H1 (cell line): ENCODE data around the gene TRAPPC11. TPM values are rescaled to one million over a fixed set of nuclear protein-coding genes. Genes with fewer than 3 reads are reported as not detected.

Experiments used
- CTCF ChIA-PET: fragments of 300-600 bp; sonication (Branson Sonifier 250); formaldehyde crosslinking; loops from one replicate; lab custom pipeline; 2021; ENCODE audit not compliant: partially characterized antibody; lab: Charles Lee
- POLR2A ChIA-PET: fragments of 300-600 bp; sonication (Branson Sonifier 250); formaldehyde crosslinking; loops from one replicate; lab custom pipeline; 2021; ENCODE audit warnings: inconsistent platforms; ENCODE audit not compliant: partially characterized antibody; lab: Charles Lee
- DNase-seq, 2 experiments: peaks; one replicate each; pipeline versions ENCODE4 v3.0.0 to v3.0.0-alpha.2; 2010 to 2022; ENCODE audit warnings: low spot score in 2 of 2, low read depth in 1 of 2, mixed read lengths in 1 of 2
- FAIRE-seq: peaks from 2 replicates; lab custom pipeline; 2011; peaks lifted over from hg19 to GRCh38; lab: Jason Lieb, UNC
- H2AFZ ChIP-seq: 2 replicates; pipeline ENCODE4 v1.8.1; 2012; ENCODE audit warnings: low read length, inconsistent platforms
- H2AK5ac ChIP-seq: 2 replicates; pipeline ENCODE4 v1.6.1; 2013; ENCODE audit warnings: low read depth, low read length
- H2BK120ac ChIP-seq: replicated peaks from 2 replicates; pipeline ENCODE3; 2013; ENCODE audit warnings: low read depth, low read length, inconsistent platforms
- H2BK12ac ChIP-seq: 2 replicates; pipeline ENCODE4 v1.6.1; 2013; ENCODE audit warnings: low read depth, low read length
- H2BK15ac ChIP-seq: 2 replicates; pipeline ENCODE4 v1.6.1; 2013; ENCODE audit warnings: low read length
- H2BK20ac ChIP-seq: 2 replicates; pipeline ENCODE4 v1.6.1; 2013; ENCODE audit warnings: low read length
- H2BK5ac ChIP-seq: 2 replicates; pipeline ENCODE4 v1.6.1; 2013; ENCODE audit warnings: low read depth, low read length
- H3K14ac ChIP-seq: 2 replicates; pipeline ENCODE4 v1.6.1; 2013; ENCODE audit warnings: inconsistent platforms; ENCODE audit not compliant: insufficient read length
- H3K18ac ChIP-seq: 2 replicates; pipeline ENCODE4 v1.6.1; 2013; ENCODE audit warnings: low read length; ENCODE audit errors: extremely low read depth
- H3K23ac ChIP-seq: 2 replicates; pipeline ENCODE4 v1.6.1; 2013; ENCODE audit warnings: inconsistent platforms; ENCODE audit not compliant: insufficient read length
- H3K23me2 ChIP-seq: 2 replicates; pipeline ENCODE4 v1.6.1; 2013; ENCODE audit warnings: low read depth, low read length
- H3K27ac ChIP-seq: 2 replicates; pipeline ENCODE4 v1.6.1; 2011; ENCODE audit warnings: low read depth, low read length, inconsistent platforms
- H3K27me3 ChIP-seq, 4 experiments: replicated peaks in 1 of 4; 1 replicate in 1 of 4; 2 replicates in 3 of 4; pipeline versions ENCODE4 v1.6.1 to v1.8.1; 2011 to 2013; ENCODE audit warnings: low read length in 3 of 4, mild to moderate bottlenecking in 3 of 4, inconsistent platforms in 2 of 4, mixed read lengths in 2 of 4, moderate library complexity in 1 of 4; ENCODE audit not compliant: control insufficient read depth in 3 of 4, insufficient read depth in 3 of 4; ENCODE audit errors: extremely low read depth in 1 of 4
- H3K36me3 ChIP-seq, 4 experiments: 2 replicates each; pipeline versions ENCODE4 v1.6.1 to v1.8.1; 2011 to 2013; ENCODE audit warnings: mild to moderate bottlenecking in 4 of 4, low read length in 3 of 4, moderate library complexity in 2 of 4, control low read depth in 1 of 4, inconsistent platforms in 1 of 4; ENCODE audit not compliant: insufficient read depth in 4 of 4, control insufficient read depth in 2 of 4
- H3K4ac ChIP-seq: replicated peaks from 2 replicates; pipeline ENCODE3; 2013; ENCODE audit warnings: low read length, low read depth, mixed read lengths, inconsistent platforms; ENCODE audit not compliant: insufficient read length
- H3K4me1 ChIP-seq, 4 experiments: replicated peaks in 1 of 4; 1 replicate in 1 of 4; 2 replicates in 3 of 4; pipeline versions ENCODE4 v1.6.1 to v1.8.1; 2011 to 2013; ENCODE audit warnings: low read length in 3 of 4, inconsistent platforms in 2 of 4, mixed read lengths in 1 of 4; ENCODE audit not compliant: insufficient read depth in 4 of 4, control insufficient read depth in 3 of 4
- H3K4me2 ChIP-seq, 2 experiments: 2 replicates each; pipeline versions ENCODE4 v1.6.1 to v1.8.1; 2011 to 2013; ENCODE audit warnings: low read depth in 2 of 2, low read length in 2 of 2, control low read depth in 1 of 2, inconsistent platforms in 1 of 2, mild to moderate bottlenecking in 1 of 2; ENCODE audit not compliant: insufficient read depth in 1 of 2
- H3K4me3 ChIP-seq, 4 experiments: fragments of 200-600, 300-600 bp in 1 of 4; sonication (generic), shearing (Covaris generic), sonication (Bioruptor Twin) in 1 of 4; 2 replicates each; pipeline versions ENCODE4 v1.5.1 to v1.8.1; 2011 to 2016; ENCODE audit warnings: low read length in 4 of 4, low read depth in 3 of 4, control low read depth in 2 of 4, inconsistent platforms in 2 of 4, mild to moderate bottlenecking in 2 of 4, mixed read lengths in 1 of 4, moderate library complexity in 1 of 4; ENCODE audit not compliant: insufficient read depth in 2 of 4; ENCODE audit errors: extremely low read depth in 1 of 4
- H3K56ac ChIP-seq: replicated peaks from 2 replicates; pipeline ENCODE3; 2013; ENCODE audit warnings: low read depth, mild to moderate bottlenecking, mixed read lengths, low read length, inconsistent platforms; ENCODE audit not compliant: insufficient read length
- H3K79me1 ChIP-seq: 2 replicates; pipeline ENCODE4 v1.6.1; 2013; ENCODE audit warnings: low read depth, low read length, control low read depth
- H3K79me2 ChIP-seq, 2 experiments: 2 replicates each; pipeline versions ENCODE4 v1.6.1 to v1.8.1; 2012 to 2013; ENCODE audit warnings: low read length in 2 of 2, mild to moderate bottlenecking in 2 of 2, inconsistent platforms in 1 of 2; ENCODE audit not compliant: insufficient read depth in 2 of 2, control insufficient read depth in 1 of 2
- H3K9ac ChIP-seq, 4 experiments: replicated peaks in 1 of 4; 1 replicate in 1 of 4; 2 replicates in 3 of 4; pipeline versions ENCODE4 v1.6.1 to v1.8.1; 2011 to 2013; ENCODE audit warnings: low read depth in 3 of 4, low read length in 3 of 4, control low read depth in 2 of 4, mild to moderate bottlenecking in 2 of 4, moderate library complexity in 2 of 4, inconsistent platforms in 1 of 4; ENCODE audit errors: extremely low read depth in 1 of 4
- H3K9me3 ChIP-seq, 2 experiments: 2 replicates each; pipeline versions ENCODE4 v1.6.1 to v1.8.1; 2012 to 2013; ENCODE audit warnings: mild to moderate bottlenecking in 2 of 2, moderate library complexity in 2 of 2, control low read depth in 1 of 2, inconsistent platforms in 1 of 2, low read depth in 1 of 2, low read length in 1 of 2, mixed read lengths in 1 of 2; ENCODE audit not compliant: insufficient read depth in 2 of 2
- H4K20me1 ChIP-seq, 2 experiments: replicated peaks in 1 of 2; 2 replicates each; pipeline versions ENCODE3 to v1.8.1; 2011 to 2013; ENCODE audit warnings: inconsistent platforms in 2 of 2, low read length in 2 of 2, mild to moderate bottlenecking in 1 of 2; ENCODE audit not compliant: insufficient read depth in 2 of 2, control insufficient read depth in 1 of 2
- H4K5ac ChIP-seq: 2 replicates; pipeline ENCODE4 v1.6.1; 2013; ENCODE audit warnings: low read length, low read depth, mixed read lengths, inconsistent platforms; ENCODE audit not compliant: insufficient read length
- H4K8ac ChIP-seq: 2 replicates; pipeline ENCODE4 v1.8.0; 2013; ENCODE audit warnings: mild to moderate bottlenecking, moderate library complexity, low read length, inconsistent platforms; ENCODE audit not compliant: insufficient read depth; ENCODE audit errors: extremely low read depth
- H4K91ac ChIP-seq: replicated peaks from 2 replicates; pipeline ENCODE3; 2013; ENCODE audit warnings: low read length, mixed read lengths, inconsistent platforms; ENCODE audit not compliant: insufficient read length
- ASH2L ChIP-seq: fragments of 200-600, 300-600 bp; sonication (generic); IDR thresholded peaks from one replicate; pipeline ENCODE4 v1.7.1; 2017; ENCODE audit warnings: low read length
- BCL11A ChIP-seq, 2 experiments: IDR thresholded peaks; one replicate each; pipeline ENCODE4 v1.6.1; 2011; ENCODE audit warnings: low read depth in 2 of 2, low read length in 2 of 2, mild to moderate bottlenecking in 2 of 2
- BRCA1 ChIP-seq: IDR thresholded peaks from 2 replicates; pipeline ENCODE4 v1.6.1; 2012; ENCODE audit warnings: low read depth, low read length, improper control_type of control experiment
- CBX5 ChIP-seq: fragments of 300-800, 300-1000 bp; sonication (generic); IDR thresholded peaks from 2 replicates; pipeline ENCODE4 v1.7.1; 2016; ENCODE audit warnings: antibody characterized with exemption, low read length, low read depth
- CHD2 ChIP-seq: IDR thresholded peaks from 2 replicates; pipeline ENCODE4 v1.6.1; 2012; ENCODE audit warnings: low read length, improper control_type of control experiment
- KDM1A ChIP-seq: fragments of 200-600, 300-600 bp; sonication (generic); IDR thresholded peaks from 2 replicates; pipeline ENCODE4 v1.7.1; 2016; ENCODE audit warnings: mild to moderate bottlenecking, low read length, borderline replicate concordance
- MAFK ChIP-seq: IDR thresholded peaks from 2 replicates; pipeline ENCODE4 v1.6.1; 2012; ENCODE audit warnings: low read depth, mild to moderate bottlenecking, improper control_type of control experiment, low read length
- PHF8 ChIP-seq: fragments of 200-600 bp; sonication (generic); conservative IDR thresholded peaks from 2 replicates; pipeline ENCODE4 v1.7.1; 2012; ENCODE audit warnings: low read depth, mild to moderate bottlenecking, inconsistent platforms, low read length, moderate library complexity
- POLR2A ChIP-seq, 2 experiments: IDR thresholded peaks; 1 replicate in 1 of 2; 2 replicates in 1 of 2; pipeline ENCODE4 v1.6.1; 2011; ENCODE audit warnings: low read depth in 2 of 2, low read length in 2 of 2, mild to moderate bottlenecking in 2 of 2; ENCODE audit errors: control extremely low read depth in 1 of 2
- RAD21 ChIP-seq, 2 experiments: IDR thresholded peaks in 1 of 2; conservative IDR thresholded peaks in 1 of 2; 2 replicates each; pipeline ENCODE4 v1.6.1; 2011; ENCODE audit warnings: low read depth in 2 of 2, low read length in 2 of 2, improper control_type of control experiment in 1 of 2, inconsistent platforms in 1 of 2, mild to moderate bottlenecking in 1 of 2, moderate library complexity in 1 of 2
- SP2 ChIP-seq: IDR thresholded peaks from 2 replicates; pipeline ENCODE4 v1.6.1; 2012; ENCODE audit warnings: mild to moderate bottlenecking, low read length, inconsistent platforms
- TCF12 ChIP-seq: IDR thresholded peaks from 2 replicates; pipeline ENCODE4 v1.6.1; 2011; ENCODE audit warnings: low read depth, mild to moderate bottlenecking, low read length
- WGBS, 2 experiments: shearing (Covaris generic) in 1 of 2; methylation state at CpG; one replicate each; pipeline versions ENCODE4 v1.1.6 to v1.1.7; 2013 to 2015; ENCODE audit warnings: low lambda C conversion rate in 2 of 2, mixed read lengths in 2 of 2, inconsistent platforms in 1 of 2, low coverage in 1 of 2, missing lambda C conversion rate in 1 of 2; ENCODE audit not compliant: insufficient replicate concordance in 2 of 2, insufficient coverage in 1 of 2, insufficient read length in 1 of 2; ENCODE audit errors: extremely low coverage in 1 of 2, missing lambda C conversion rate in 1 of 2; 5-methylcytosine and 5-hydroxymethylcytosine counted together
- polyA plus RNA-seq, 7 experiments: library from polyadenylated mRNA; depleted of rRNA in 3 of 7; stranded (reverse) in 5 of 7; unstranded in 2 of 7; fragments of >200 nt in 5 of 7; fragments of 200-250 nt in 2 of 7; gene quantifications; 1 replicate in 5 of 7; 2 replicates in 1 of 7; 4 replicates in 1 of 7; pipeline versions ENCODE4 v1.2.1 to v1.2.3, GENCODE V29; 2011 to 2013; ENCODE audit warnings: missing spikeins in 2 of 7, mixed read lengths in 2 of 7
- total RNA-seq: library from RNA; stranded (reverse); fragmentation: NEBNext Ultra II Directional; extraction: Animal tissue kit (Norgen Biotek cat#: 25700); gene quantifications from 2 replicates; pipeline ENCODE4 v1.2.1, GENCODE V29; 2021
- TF ChIP-seq, protein P1 (sequence below): IDR thresholded peaks from 2 replicates; pipeline ENCODE4 v1.6.1; 2011; ENCODE audit warnings: low read depth, mild to moderate bottlenecking, low read length; ENCODE audit not compliant: insufficient read depth

TRAPPC11 gene
- total and polyA plus RNA-seq, 2 of the 8 experiments (the other 6 are each of a cell fraction or from before 2014, with no cell fraction given) = 19.2 to 25.9 TPM

DNA sequence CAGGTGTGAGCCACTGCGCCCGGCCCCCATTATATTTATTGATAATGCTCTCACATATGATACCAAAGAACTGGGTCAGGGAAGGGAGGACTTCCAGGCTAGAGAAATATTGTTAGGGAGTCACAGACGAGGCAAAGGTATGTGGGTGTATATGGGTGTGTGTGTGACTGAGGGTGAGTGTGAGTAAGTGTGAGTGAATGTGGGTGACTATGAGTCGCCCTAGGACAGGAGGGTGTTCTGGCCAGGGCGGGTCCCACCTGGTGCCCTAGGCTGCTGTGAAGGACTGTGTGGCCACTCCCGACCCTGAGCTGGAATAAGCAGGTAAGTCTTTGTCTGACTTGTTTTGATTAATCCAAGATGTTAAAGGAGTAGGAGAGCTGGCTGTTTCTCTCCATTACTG is 34.5 kb upstream of the TRAPPC11 start:
- Histone ChIP-seq H3K4me2 (no peak overlapping the region), H2AFZ (no peak overlapping the region), H3K4ac (no peak overlapping the region), H3K4me1 (no peaks in the 10 kb centered on the region), H2BK12ac (no peak overlapping the region), H3K9ac (no peak overlapping the region), H3K56ac (no peak overlapping the region), H3K79me2 (no peaks in the 10 kb centered on the region), H2BK20ac (no peak overlapping the region), H3K4me3 (no peak overlapping the region), H3K23ac (no peak overlapping the region), H3K23me2 (no peaks in the 10 kb centered on the region), H2AK5ac (no peak overlapping the region), H2BK5ac (no peak overlapping the region), H4K5ac (no peak overlapping the region), H3K14ac (no peak overlapping the region), H3K18ac (no peak overlapping the region), H3K36me3 (no peaks in the 10 kb centered on the region), H2BK15ac (no peak overlapping the region), H3K27me3 (no peaks in the 10 kb centered on the region), H4K8ac (no peak overlapping the region), H3K27ac (no peak overlapping the region), H4K91ac (no peak overlapping the region), H4K20me1 (no peaks in the 10 kb centered on the region), H3K9me3 (no peaks in the 10 kb centered on the region), H3K79me1 (no peaks in the 10 kb centered on the region), H2BK120ac (no peak overlapping the region)
- FAIRE-seq (no peak), DNase-seq (no peak)
- 85% methylated on average over 6 of the region's 6 CpGs; no CpG with 5 or more reads in 1 of the 2 experiments for WGBS, 2 experiments
- POLR2A ChIA-PET = no interaction called here
- CTCF ChIA-PET = no interaction called here
- no peak for TF ChIP-seq BCL11A (IDR thresholded peaks at IDR 0.05; ENCODE audit: low read depth in 2 of 2, low read length in 2 of 2)
- no peak for TF ChIP-seq SP2
- TF ChIP-seq POLR2A (IDR thresholded peaks at IDR 0.05; ENCODE audit: control extremely low read depth in 1 of 2, low read depth in 2 of 2, low read length in 2 of 2) = no peak
- TF ChIP-seq ASH2L = no peak
- TF ChIP-seq KDM1A = no peak
- TF ChIP-seq MAFK = no peak
- TF ChIP-seq PHF8 = no peak
- no peak for TF ChIP-seq TCF12
- TF ChIP-seq RAD21 (IDR thresholded peaks at IDR 0.05 in 1 of 2, conservative IDR thresholded peaks at IDR 0.05 in 1 of 2; ENCODE audit: low read depth in 2 of 2, low read length in 2 of 2) = no peak
- TF ChIP-seq, protein P1, sequence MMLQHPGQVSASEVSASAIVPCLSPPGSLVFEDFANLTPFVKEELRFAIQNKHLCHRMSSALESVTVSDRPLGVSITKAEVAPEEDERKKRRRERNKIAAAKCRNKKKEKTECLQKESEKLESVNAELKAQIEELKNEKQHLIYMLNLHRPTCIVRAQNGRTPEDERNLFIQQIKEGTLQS = no peak
- no peak for TF ChIP-seq BRCA1
- no peak for TF ChIP-seq CBX5
- TF ChIP-seq CHD2 = no peak
